CD4-positive, alpha-beta T cell treated with Interleukin-12 subunit alpha and Interleukin-12 subunit beta, for 1 hour (primary cell): Measurements from ENCODE around the gene RERGL.
"Not testable (repeated sequence)": the region's sequence is repeated elsewhere in the genome, so short reads cannot be mapped to it uniquely, and the experiment has no call there.

Experiments
- DNase-seq: peaks from one replicate; pipeline ENCODE4 v3.0.0-alpha.2; 2020

Gene RERGL

DNA sequence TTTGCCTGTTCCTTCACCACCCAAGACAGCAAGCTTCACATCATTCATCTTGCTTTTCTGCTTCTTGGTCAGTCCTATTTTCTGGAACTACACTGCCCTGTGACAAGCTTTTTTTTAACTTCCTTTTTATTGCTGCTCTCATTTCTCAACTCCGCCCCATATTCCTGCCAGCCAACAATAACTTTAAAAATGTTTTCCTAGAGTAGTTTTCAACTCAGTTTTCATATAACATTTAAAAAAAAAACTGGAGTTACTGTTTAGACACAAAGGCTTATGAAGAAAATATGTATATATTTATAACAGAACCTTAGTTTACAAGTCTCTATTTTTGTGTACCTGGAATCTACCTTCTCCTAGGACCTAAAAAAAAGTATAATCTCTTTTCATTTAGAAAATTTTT, at the start of gene RERGL:
Gene RERGL (minus strand): TSS at position 101 of the 400 bp plus-strand sequence. CDS start 53 bp downstream, at position 48.
- no peak for DNase-seq

DNA sequence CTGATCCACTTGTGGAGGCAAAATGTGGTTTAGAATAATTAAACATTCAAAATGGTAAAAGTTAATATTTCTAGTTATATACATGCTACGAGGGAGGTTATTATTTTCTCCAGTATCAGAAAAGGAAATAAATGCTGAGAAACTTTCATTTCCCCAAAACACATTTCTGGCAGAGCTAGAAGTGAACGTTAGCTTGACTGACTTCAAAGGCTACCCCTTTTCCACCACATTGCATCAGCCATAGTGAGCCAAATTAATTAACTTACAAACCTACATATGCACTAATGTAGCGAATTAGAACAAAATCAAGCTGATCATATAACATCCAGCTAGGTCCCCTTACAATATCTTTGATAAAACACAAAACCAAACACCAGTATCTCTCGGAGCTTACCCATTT, 49.3 kb upstream of the RERGL start:
- DNase-seq, result no peak

DNA sequence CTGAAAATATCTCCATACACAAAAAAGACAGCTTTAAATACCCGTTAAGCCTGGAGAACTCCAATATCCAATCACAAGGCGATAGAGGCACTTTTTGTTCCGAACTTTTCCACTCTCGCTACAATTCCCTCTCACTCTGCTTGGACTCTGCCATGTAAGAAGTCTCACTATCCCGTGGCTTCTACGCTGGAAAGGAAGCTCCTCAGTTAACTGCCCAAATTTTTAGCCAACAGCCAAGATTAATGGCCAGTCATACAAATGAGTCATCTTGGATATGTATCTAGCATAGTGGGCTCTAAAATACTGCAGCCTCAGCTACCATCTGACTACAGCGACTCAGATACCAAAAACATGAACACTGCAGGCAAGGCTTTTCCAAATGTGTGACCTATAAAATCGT, 45.5 kb upstream of the RERGL start:
- no peak for DNase-seq

DNA sequence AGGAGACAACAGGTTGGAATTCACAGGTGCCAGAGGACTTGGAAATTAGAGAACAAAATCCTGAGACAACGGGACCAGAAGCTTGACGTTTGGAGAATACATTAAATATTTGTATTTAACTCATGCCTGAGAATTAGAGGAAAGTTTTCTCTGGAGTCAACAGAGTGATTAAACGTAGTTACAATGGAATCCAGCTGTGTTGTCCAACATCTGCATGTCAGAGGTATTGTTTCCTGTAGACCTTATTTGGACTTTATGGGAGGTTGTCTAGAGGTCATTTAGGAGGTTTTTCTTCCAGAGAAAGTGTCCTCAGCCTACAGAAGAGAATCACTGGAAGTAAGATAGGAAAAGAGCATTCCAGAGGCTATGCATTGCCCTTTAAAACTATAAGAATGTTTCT, 45.1 kb upstream of the RERGL start:
- DNase-seq, result no peak

GRCh38 chr12:18130851-18131250, 40.9 kb upstream of the RERGL start:
- no peak for DNase-seq

- no peak for DNase-seq
Observed at GRCh38 chr12:18123707-18124106, 33.7 kb upstream of the RERGL start.

GRCh38 chr12:18120899-18121298, 30.9 kb upstream of the RERGL start:
- DNase-seq, result no peak

- no peak for DNase-seq
Observed at GRCh38 chr12:18108611-18109010, 18.6 kb upstream of the RERGL start.

DNA sequence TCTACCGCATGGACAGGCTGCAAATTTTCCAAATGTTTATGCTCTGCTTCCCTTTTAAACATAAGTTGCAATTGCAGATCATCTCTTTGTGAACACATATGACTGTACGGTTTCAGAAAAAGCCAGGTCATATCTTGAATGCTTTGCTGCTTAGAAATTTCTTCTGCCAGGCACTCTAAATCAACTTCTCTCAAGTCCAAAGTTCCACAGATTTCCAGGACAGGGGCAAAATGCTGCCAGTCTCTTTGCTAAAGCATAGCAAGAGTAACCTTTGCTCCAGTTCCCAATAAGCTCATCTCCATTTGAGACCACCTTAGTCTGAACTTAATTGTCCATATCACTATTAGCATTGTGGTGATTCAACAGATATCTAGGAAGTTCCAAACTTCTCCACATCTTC, 13.6 kb upstream of the RERGL start:
- DNase-seq, result no peak

GRCh38 chr12:18101043-18101442, 11.1 kb upstream of the RERGL start:
- DNase-seq, result no peak

GRCh38 chr12:18084080-18084479, 5.9 kb downstream of the RERGL start:
- DNase-seq, result no peak

- no peak for DNase-seq
Observed at GRCh38 chr12:18079541-18080246, 10.3 kb downstream of the RERGL start.

DNA sequence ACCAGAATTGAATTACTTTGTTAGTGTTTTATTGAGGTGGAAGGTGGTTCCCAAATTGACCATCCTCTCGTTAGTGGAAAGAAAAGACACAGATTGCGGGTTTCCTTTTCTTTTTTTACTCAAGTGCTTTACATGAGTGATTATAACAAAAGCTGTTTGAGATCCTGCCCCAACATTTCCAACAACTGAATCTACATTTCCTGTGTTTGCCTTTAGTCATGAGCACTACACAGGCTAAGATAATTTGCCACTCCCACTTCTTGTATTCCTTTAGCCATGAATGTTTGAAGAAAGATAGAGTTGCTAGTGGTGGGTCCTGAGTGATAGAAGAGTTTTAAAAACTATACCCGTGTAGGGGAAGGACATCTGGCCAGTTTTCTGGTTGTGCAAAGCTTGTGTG, 16.0 kb downstream of the RERGL start:
- no peak for DNase-seq

- DNase-seq, result no peak
Observed at GRCh38 chr12:18072723-18073122, 17.3 kb downstream of the RERGL start.

- no peak for DNase-seq
Observed at GRCh38 chr12:18071336-18071735, 18.7 kb downstream of the RERGL start.

- DNase-seq, result no peak
Observed at GRCh38 chr12:18068355-18068754, 21.6 kb downstream of the RERGL start.

DNA sequence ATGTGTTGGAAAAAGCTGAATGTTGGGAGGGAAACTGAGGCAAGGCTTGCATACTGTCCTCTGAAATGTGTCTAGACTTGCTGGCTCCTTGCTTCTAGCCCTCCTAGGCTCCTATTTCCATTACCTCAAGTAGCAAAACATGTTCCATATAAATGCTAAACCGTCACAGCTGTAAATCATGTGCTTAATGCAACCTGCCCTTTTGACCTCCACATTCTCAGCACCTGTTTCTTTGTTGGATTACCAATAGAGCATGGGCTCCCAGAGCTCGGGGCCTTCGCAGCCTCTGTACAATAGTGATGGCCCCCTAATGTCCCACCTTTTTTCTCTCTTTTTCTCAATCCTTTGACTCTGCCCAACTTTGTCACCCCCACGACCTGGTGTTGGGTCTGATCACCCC, 23.3 kb downstream of the RERGL start:
- no peak for DNase-seq

DNA sequence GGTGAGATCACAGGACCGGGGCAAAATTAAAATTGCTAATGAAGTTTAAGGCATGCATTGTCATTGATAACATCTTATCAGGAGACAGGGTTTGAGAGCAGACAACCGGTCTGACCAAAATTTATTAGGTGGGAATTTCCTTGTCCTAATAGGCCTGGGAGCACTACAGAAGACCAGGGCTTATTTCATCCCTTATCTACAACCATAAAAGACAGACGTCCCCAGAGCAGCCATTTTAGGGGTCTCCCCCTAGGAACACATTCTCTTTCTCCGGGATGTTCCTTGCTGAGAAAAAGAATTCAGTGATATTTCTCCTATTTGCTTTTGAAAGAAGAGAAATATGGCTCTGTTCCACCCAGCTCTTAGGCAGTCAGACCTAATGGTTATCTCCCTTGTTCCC, 27.1 kb downstream of the RERGL start:
- DNase-seq, result not testable (repeated sequence)

DNA sequence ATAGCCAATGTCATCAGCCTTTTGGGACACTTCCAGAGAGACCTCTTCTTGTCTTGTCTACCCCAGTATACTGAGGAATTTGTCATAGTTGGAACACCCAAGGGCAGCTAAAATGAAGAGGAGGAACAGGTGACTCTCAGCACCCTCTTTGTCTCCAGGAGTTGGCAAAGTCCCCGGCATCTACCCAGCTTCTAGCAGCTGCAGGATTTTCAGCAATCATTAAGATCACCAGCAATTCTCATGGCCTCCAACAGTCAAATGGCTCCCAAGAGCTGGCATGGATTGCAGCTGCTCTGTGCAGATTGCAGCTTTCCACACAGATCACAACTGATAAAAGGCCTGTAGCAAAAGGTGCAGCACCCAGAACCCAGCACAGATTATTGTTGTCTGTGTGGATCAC, 32.9 kb downstream of the RERGL start:
- DNase-seq, result no peak

DNA sequence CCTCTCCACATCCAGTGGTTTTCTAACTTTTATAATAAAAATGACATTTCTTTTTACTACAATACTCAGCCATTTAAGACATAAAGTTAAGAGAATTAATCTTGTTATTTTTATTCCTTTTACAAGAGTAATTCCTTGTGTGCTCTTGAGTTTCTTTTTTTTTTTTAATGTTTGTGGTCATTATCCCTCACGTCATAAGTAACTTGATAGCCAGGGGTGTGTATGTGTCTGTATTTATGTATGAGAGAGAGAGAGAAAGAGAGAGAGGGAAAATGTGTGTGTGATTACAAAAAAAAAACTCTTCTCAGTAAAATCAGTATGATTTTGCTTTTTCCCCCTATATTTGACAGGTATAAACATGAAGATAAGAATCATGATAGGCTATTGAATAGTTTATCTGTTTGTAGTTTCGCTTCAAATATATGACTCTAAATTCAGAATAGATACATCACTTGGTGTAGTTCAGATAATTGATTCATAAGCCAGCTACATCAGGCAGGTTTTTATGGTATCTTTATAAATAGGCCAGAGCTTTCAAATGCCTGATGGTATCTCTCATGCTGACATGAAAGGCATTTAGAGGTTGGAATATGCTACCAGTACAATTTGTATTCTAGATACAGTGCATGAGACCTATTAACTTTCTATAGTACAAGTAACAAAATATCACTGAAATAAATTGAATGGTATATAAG, 34.9 kb downstream of the RERGL start:
- no peak for DNase-seq

GRCh38 chr12:18045446-18045992, 44.5 kb downstream of the RERGL start:
- no peak for DNase-seq

GRCh38 chr12:18040060-18040742, 49.8 kb downstream of the RERGL start:
- DNase-seq, result not testable (repeated sequence)
